Activated CD8-positive, alpha-beta memory T cell treated with anti-CD3 and anti-CD28 coated beads, Interleukin-2, amount 50 U/mL, for 1 hour (primary cell): Measurements from ENCODE around the gene ETV6.

ENCODE experiments used
- DNase-seq: peaks from one replicate; pipeline ENCODE4 v3.0.0-alpha.2; 2020; ENCODE audit errors: extremely low read depth

ETV6 gene

DNA sequence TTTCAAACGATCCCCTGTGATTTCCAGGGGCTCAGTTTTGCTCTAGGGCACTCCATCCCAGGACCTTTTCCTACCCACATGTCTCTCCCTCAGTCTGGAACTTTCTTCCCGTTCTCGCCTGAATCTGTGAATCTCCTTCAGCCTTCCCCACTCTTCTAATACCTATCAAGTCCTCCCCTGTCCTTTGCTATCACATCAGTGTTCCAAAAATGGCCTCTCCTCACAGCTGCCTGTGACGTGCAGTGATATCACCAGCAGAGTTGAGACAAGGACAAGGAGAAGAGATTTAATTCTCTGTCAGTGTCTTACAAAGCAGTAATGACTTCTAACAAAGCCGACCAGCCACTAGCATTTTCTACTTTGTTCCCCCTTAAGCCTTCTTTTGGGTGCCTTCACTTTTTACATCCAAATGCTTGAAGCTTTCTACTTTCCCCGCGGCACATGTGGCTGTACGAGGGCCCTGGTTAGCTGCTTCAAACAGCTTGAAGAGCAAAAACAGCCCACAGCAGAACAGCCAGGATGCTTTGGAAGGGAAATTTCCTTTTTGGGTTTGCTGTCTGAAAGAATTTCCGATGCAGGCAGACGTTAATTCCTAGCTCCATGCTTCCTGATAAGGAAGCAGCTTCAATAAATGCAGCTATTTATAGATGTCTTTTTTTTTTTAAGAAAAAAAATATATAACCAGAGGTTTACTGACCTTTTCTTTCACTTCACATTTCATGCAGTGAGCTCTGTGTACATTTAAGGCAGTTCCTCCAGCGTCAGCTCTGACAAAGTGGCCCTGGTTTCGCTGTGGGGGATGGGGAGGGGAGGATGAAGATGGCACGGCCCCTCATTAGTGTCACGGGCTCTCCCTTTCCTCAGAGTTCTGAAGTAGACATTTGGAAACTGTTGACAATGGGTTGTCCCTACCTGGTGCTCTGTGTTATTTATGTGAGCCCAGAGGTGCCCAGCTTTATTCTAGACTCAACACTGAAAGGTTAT, 109.3 kb downstream of the ETV6 start:
- no peak for DNase-seq

DNA sequence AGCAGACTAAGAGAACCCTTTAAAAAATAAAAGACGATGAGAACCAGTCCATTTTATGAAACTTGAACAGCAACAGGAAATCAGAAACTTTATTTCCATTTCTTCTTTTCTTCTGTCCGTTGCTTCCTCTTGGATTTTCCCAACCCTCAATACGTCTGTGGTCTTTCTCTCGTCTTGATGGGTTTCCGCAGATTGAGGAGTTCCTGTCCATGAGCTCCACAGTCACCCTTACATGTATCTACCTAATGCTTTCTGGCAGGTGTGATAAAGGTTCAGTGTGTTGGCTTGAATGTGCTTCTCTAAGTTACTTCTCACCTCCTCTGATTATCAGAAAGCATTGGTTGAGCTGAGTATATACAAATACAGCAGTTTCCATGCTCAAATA, 110.0 kb downstream of the ETV6 start:
- DNase-seq: no peak

DNA sequence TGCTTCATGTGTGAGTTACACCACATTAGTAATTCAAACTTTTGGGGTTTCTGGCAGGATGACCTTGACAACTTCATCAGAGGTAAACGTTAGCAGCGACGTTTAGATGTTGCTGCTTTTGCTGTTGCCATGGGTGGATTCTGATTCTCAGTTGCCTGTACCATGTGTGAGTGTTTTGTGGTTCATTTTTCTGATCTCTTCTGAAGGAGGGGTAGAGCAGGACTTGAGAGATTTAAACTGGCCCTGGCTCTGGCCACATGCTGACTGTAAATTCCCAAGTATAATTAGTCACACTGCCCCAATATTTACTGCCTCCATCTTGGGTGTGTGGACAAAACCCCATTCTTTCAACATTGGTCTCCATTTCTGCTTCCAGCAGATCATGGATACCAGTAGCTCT, 110.4 kb downstream of the ETV6 start:
- no peak for DNase-seq

GRCh38 chr12:11761869-11762567, 112.5 kb downstream of the ETV6 start:
- no peak for DNase-seq

- no peak for DNase-seq
Measured at GRCh38 chr12:11762723-11763326, 113.4 kb downstream of the ETV6 start.

- no peak for DNase-seq
Measured at GRCh38 chr12:11763760-11764520, 114.5 kb downstream of the ETV6 start.

GRCh38 chr12:11764837-11765236, 115.4 kb downstream of the ETV6 start:
- no peak for DNase-seq

- DNase-seq: no peak
Measured at GRCh38 chr12:11765421-11765816, 115.9 kb downstream of the ETV6 start.

- no peak for DNase-seq
Measured at GRCh38 chr12:11765817-11766794, 116.6 kb downstream of the ETV6 start.

DNA sequence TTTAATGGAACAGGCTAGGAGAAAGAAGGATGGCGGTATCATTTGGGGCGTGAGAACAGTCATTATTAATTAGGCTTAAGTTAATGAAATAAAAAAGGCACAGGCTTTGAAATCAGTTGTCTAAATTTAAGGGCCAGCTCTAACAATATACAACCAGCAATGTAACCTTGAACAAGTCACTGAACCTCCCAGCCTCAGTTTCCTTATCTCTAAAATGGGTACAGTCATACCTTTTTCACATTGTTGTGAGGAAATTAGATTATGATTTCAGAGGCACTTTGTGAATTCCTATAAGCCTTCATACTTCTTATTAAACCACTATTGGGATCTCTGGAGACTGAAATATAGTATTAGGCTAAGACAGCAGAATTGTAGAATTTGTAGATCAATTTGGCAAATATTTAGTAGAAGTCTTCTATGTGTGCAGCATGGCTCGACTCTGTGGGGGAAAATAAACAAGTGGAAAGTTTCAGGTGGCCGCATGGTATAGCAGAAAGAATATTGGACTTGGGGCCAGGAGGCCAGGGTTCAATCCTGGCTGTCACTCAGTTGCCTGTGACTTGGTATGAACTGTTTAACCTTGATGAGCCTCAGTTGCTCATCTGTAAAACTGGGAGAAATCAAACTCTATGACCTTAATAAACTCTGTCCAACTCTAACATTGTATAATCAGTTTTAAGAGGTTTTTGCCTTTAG, 117.7 kb downstream of the ETV6 start:
- DNase-seq: no peak

GRCh38 chr12:11767798-11768197, 118.3 kb downstream of the ETV6 start:
- no peak for DNase-seq

DNA sequence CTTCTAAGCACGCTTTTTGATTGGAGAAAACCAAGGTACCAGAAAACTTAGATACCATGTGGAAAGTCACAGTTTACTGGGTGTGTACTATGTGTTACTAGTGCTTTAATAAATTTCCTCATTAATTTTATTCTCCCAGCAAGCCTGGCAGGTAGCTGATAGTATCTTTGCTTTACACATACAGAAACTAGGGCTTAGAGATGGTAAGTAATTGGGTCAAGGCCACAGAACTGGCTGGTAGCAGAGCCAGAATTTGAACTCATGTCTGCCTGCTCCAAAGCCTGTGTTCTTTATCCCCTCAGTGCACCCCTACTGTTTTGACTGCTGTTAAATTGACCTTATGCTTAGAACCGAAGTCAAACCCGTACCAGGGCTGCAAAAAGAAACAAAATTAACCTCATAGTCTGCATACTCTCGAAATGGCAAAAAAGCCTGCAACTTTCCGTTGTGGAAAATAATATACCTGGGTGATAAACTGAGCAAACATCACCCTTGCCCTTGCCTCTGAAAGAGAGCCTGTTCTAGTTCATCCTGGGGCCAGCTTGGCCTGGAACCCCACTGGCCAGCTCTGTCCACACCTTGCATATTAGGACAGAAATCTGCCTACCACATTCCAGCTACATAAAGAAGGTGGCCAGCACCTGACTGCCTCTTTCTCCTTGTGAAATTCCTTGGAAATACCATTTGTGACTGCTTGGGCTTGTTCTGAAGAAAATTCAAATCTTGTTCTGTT, 118.9 kb downstream of the ETV6 start:
- DNase-seq: no peak

DNA sequence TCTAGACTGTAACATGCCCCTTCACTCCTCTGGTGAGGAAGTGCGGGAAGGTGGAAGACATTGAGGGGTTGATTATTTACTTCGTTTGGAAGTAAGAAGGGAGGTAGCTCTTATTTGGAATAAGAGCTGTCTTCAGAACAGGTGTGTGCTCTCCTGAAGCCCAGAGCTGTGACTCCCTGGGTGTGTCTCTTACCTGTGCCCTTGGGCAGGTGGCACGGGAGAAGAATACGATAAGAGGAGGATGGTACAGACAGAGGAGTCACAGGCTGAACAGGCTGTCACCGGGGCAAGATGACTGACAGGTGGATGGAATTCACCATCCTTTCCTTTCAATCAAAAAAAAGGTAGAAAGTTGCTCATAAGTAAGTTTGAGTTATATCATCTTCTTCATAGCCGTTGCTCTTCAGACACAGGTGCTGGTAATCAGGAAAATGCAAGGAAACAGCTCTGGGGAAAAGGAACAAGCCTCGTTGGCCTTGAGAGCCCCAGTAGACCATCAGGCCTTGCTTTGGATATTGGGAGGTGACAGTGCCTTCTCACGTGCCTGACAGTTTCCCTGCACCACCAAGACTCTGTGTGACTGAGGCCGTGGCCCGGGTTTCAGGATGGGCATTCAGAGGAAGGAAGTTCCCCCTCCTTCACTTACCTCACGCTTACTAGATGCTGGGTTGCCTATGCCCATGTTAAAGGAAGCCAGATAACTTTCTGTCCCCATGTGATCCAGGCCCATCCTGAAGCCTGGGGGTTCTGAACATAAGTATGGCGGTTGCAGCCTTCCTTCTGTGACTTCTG, 120.4 kb downstream of the ETV6 start:
- DNase-seq: no peak

GRCh38 chr12:11771356-11771755, 121.9 kb downstream of the ETV6 start:
- DNase-seq: no peak

GRCh38 chr12:11771895-11772502, 122.5 kb downstream of the ETV6 start:
- DNase-seq: no peak

GRCh38 chr12:11773889-11774677, 124.6 kb downstream of the ETV6 start:
- DNase-seq: no peak

DNA sequence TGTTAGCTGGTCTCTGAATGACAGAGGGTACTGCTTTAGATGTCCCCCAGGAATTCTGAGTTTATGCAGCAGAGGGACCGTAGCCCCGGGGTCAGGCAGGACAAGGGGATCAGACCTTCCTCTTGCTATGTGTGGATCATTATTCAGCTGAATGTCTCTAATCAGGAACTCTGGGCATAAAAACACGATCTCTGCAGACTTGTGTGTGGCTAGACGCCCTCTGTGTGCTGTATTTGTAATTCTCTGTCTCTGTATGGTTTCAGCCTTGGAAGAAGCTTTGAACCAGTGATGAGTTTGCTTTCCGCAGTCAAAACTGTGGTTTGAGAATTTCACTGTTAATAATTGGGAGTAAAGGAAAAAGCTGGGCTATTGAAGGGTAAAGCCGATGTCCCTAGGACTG, 125.3 kb downstream of the ETV6 start:
- no peak for DNase-seq
